ENCODE measurements around the gene ZNF524.

The ZNF524 gene

GRCh38 chr19:55599468-55599841, 633 bp upstream of the ZNF524 start, which contains the start of gene FIZ1:
TSS of gene FIZ1 (minus strand) at chr19:55599517. CDS start at chr19:55597865, 1,652 bp downstream.
- peak; percentile 71 to 98 for DNase-seq (ENCODE audit: low read depth in 1 of 2, low spot score in 1 of 2)
- TF ChIP-seq JUND (IDR thresholded peaks at IDR 0.05; ENCODE audit: low read depth) = no peak
- in situ Hi-C loops (cut with HindIII; ENCODE audit: low pct_unique_long_range_greater_than_20kb, low sequenced_read_pairs) = no loop called here

GRCh38 chr19:55600662-55601028, 557 bp downstream of the ZNF524 start:
- in situ Hi-C loops (cut with HindIII; ENCODE audit: low pct_unique_long_range_greater_than_20kb, low sequenced_read_pairs) = no loop called here
- no peak for DNase-seq (ENCODE audit: low read depth in 1 of 2, low spot score in 1 of 2)
- no peak for TF ChIP-seq JUND (IDR thresholded peaks at IDR 0.05; ENCODE audit: low read depth)

GRCh38 chr19:55601084-55601483, 996 bp downstream of the ZNF524 start:
- no peak for DNase-seq (ENCODE audit: low read depth in 1 of 2, low spot score in 1 of 2)
- no peak for TF ChIP-seq JUND (IDR thresholded peaks at IDR 0.05; ENCODE audit: low read depth)
- in situ Hi-C loops (cut with HindIII; ENCODE audit: low pct_unique_long_range_greater_than_20kb, low sequenced_read_pairs) = no loop called here

- DNase-seq (ENCODE audit: low read depth in 1 of 2, low spot score in 1 of 2) = no peak
- in situ Hi-C loops (cut with HindIII; ENCODE audit: low pct_unique_long_range_greater_than_20kb, low sequenced_read_pairs) = no loop called here
- TF ChIP-seq JUND (IDR thresholded peaks at IDR 0.05; ENCODE audit: low read depth) = no peak
Observed at GRCh38 chr19:55602104-55603001, 2.3 kb downstream of the ZNF524 start.

GRCh38 chr19:55603115-55603514, 3.0 kb downstream of the ZNF524 start:
- TF ChIP-seq JUND (IDR thresholded peaks at IDR 0.05; ENCODE audit: low read depth) = no peak
- in situ Hi-C loops (cut with HindIII; ENCODE audit: low pct_unique_long_range_greater_than_20kb, low sequenced_read_pairs) = no loop called here
- no peak for DNase-seq (ENCODE audit: low read depth in 1 of 2, low spot score in 1 of 2)

GRCh38 chr19:55603581-55604292, 3.6 kb downstream of the ZNF524 start:
- DNase-seq (ENCODE audit: low read depth in 1 of 2, low spot score in 1 of 2) = no peak
- in situ Hi-C loops (cut with HindIII; ENCODE audit: low pct_unique_long_range_greater_than_20kb, low sequenced_read_pairs) = no loop called here
- TF ChIP-seq JUND (IDR thresholded peaks at IDR 0.05; ENCODE audit: low read depth) = no peak

GRCh38 chr19:55605207-55605636, 5.1 kb downstream of the ZNF524 start:
- TF ChIP-seq JUND (IDR thresholded peaks at IDR 0.05; ENCODE audit: low read depth) = no peak
- in situ Hi-C loops (cut with HindIII; ENCODE audit: low pct_unique_long_range_greater_than_20kb, low sequenced_read_pairs) = no loop called here
- DNase-seq (ENCODE audit: low read depth in 1 of 2, low spot score in 1 of 2) = peak; percentile 71 to 96

- no peak for TF ChIP-seq JUND (IDR thresholded peaks at IDR 0.05; ENCODE audit: low read depth)
- in situ Hi-C loops (cut with HindIII; ENCODE audit: low pct_unique_long_range_greater_than_20kb, low sequenced_read_pairs) = no loop called here
- DNase-seq (ENCODE audit: low read depth in 1 of 2, low spot score in 1 of 2) = peak; percentile 58 to 84
Observed at GRCh38 chr19:55605637-55606470, 5.8 kb downstream of the ZNF524 start, which contains the start of gene ZNF865. TSS of gene ZNF865 (plus strand) at chr19:55605647. CDS start at chr19:55613619, 7,972 bp downstream.

- in situ Hi-C loops (cut with HindIII; ENCODE audit: low pct_unique_long_range_greater_than_20kb, low sequenced_read_pairs) = no loop called here
- no peak for TF ChIP-seq JUND (IDR thresholded peaks at IDR 0.05; ENCODE audit: low read depth)
- no peak for DNase-seq (ENCODE audit: low read depth in 1 of 2, low spot score in 1 of 2)
Observed at GRCh38 chr19:55606471-55606787, 6.3 kb downstream of the ZNF524 start.

GRCh38 chr19:55606817-55607216, 6.7 kb downstream of the ZNF524 start:
- DNase-seq (ENCODE audit: low read depth in 1 of 2, low spot score in 1 of 2) = no peak
- TF ChIP-seq JUND (IDR thresholded peaks at IDR 0.05; ENCODE audit: low read depth) = no peak
- in situ Hi-C loops (cut with HindIII; ENCODE audit: low pct_unique_long_range_greater_than_20kb, low sequenced_read_pairs) = no loop called here

- TF ChIP-seq JUND (IDR thresholded peaks at IDR 0.05; ENCODE audit: low read depth) = no peak
- in situ Hi-C loops (cut with HindIII; ENCODE audit: low pct_unique_long_range_greater_than_20kb, low sequenced_read_pairs) = no loop called here
- DNase-seq (ENCODE audit: low read depth in 1 of 2, low spot score in 1 of 2) = no peak
Observed at GRCh38 chr19:55609326-55609725, 9.2 kb downstream of the ZNF524 start.

GRCh38 chr19:55611300-55611982, 11.4 kb downstream of the ZNF524 start:
- in situ Hi-C loops (cut with HindIII; ENCODE audit: low pct_unique_long_range_greater_than_20kb, low sequenced_read_pairs) = no loop called here
- DNase-seq (ENCODE audit: low read depth in 1 of 2, low spot score in 1 of 2) = no peak
- no peak for TF ChIP-seq JUND (IDR thresholded peaks at IDR 0.05; ENCODE audit: low read depth)

Measured in T47D (cell line).